Fibroblast of mammary gland (primary cell): ENCODE results near the gene NFE2L3.
"Not testable (repeated sequence)": the region's sequence is repeated elsewhere in the genome, so short reads cannot be mapped to it uniquely, and the experiment has no call there.

ENCODE experiments used
- DNase-seq: peaks from one replicate; pipeline ENCODE4 v3.0.0-alpha.2; 2010; ENCODE audit warnings: low read depth
- H3K4me3 ChIP-seq: 2 replicates; pipeline ENCODE4 v1.5.1; 2011; ENCODE audit warnings: low read depth, mild to moderate bottlenecking, low read length, moderate library complexity; ENCODE audit not compliant: control insufficient read depth
- CTCF ChIP-seq: conservative IDR thresholded peaks from 2 replicates; pipeline ENCODE4 v1.5.1; 2011; ENCODE audit warnings: low read depth, low read length, inconsistent platforms; ENCODE audit not compliant: control insufficient read depth, insufficient read depth

The NFE2L3 gene

DNA sequence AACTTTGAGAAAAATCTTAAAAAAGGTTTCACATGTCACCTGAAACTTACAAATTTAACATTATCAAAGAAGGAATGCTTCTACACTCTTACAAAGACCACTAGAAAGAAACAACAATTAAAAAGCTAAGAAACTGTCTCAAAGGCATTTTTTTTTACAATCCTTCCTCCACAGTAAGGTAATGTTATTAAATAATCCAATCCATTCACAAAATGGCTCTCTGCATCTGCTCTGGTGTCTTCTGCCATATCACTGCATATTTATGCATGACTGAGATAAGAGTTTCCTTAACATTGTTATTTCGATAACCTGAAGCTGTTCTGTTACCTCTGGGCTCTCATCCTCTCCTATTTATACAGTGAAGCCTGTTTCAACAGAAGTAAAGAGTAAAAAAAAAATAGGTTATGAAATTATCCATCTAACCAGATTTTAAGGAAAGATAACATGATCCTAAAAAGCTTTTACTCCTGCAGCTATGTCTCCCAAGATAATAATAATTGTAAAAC is 40.0 kb downstream of the NFE2L3 start:
- TF ChIP-seq CTCF = no peak
- H3K4me3 ChIP-seq = no peak overlapping the region
- DNase-seq = no peak

GRCh38 chr7:26192485-26193087 is 40.6 kb downstream of the NFE2L3 start:
- TF ChIP-seq CTCF = no peak
- DNase-seq = no peak
- H3K4me3 ChIP-seq = no peak overlapping the region

- TF ChIP-seq CTCF = no peak
- no peak overlapping the region for H3K4me3 ChIP-seq
- DNase-seq = no peak
These were observed 41.6 kb downstream of the NFE2L3 start for GRCh38 chr7:26193432-26194207.

- not testable (repeated sequence) for H3K4me3 ChIP-seq, DNase-seq
These were observed 42.8 kb downstream of the NFE2L3 start for GRCh38 chr7:26194764-26195163.

DNA sequence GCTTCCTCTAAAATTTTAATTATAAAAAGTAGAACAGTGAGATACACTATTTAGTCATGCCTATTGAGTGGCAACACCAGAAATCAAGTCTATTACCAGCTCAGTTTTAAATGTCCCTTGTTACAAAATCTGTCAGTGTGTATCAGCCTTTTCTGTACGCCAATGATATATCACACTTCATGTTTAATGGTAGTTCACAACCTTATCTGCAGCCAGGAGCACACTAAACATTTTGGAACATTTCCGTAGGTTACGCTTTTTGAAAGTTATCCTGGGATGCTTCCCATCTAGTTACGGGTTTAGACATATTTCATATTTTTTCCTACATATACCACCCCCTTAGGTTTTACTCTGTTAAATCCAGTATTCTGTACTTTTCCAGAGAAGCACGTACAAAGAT is 43.2 kb downstream of the NFE2L3 start:
- H3K4me3 ChIP-seq = no peak overlapping the region
- TF ChIP-seq CTCF = no peak
- DNase-seq = no peak

DNA sequence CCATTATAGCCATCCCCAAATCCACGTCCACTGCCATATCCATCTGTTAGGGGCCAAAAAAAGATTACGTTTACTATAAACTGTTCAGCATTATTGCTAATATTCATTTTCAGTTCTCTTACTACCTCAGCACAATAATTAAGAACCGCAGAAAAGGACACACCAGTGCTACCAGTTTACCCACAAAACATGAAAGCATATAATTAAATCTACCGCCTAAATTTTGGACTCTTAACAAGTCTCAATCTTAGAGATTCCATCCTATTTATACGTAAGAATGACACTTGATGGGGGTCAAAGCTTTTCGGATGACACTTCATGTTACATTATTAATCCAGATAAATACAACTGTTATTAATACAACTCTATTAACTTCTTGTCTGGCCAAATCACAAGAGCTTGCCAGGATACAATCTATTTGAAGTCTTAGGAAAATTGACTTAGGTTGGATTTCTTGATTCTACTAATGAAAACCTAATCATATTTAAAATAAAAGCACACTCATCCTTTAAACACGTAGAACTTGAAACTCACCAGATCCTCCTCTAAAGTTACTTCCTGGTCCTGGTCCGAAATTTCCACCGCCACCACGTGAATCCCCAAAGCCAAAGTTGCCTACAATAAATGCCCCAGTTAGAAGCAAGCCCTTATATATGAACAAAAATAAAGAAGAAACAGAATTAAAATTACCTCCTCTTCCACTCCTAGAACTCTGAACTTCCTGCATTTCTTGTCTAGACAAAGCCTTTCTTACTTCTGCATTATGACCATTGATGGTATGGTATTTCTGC is 44.1 kb downstream of the NFE2L3 start:
- peak overlapping the region; percentile 2 for H3K4me3 ChIP-seq
- DNase-seq = no peak
- TF ChIP-seq CTCF = no peak
